Inferior parietal cortex (tissue), 1 donor: ENCODE measurements around the gene SEC24B.
"Not testable (repeated sequence)": the region's sequence is repeated elsewhere in the genome, so short reads cannot be mapped to it uniquely, and the experiment has no call there.

Source experiments
- DNase-seq: peaks from one replicate; pipeline ENCODE4 v3.0.0-alpha.2; 2016; ENCODE audit errors: extremely low spot score

SEC24B gene

DNA sequence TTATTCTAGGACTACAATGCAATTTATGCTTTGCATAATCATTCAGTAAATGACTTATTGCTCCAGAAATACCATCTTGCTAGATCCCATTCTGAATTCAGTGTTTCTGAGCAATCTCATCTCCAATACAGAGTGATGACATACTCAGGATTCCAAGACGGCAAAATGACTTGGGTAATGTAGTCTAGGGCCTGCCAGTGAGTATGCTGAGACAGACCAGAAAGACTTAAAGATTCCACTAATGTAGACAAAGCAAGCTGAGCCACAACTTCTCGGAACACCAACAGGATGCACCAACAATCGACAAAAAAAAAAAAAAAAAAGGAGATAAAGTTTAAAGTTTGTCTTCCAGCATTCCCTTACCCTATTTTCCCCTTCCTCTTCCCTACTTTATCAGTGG is 919 bp upstream of the SEC24B start:
- DNase-seq: peak; percentile 32

DNA sequence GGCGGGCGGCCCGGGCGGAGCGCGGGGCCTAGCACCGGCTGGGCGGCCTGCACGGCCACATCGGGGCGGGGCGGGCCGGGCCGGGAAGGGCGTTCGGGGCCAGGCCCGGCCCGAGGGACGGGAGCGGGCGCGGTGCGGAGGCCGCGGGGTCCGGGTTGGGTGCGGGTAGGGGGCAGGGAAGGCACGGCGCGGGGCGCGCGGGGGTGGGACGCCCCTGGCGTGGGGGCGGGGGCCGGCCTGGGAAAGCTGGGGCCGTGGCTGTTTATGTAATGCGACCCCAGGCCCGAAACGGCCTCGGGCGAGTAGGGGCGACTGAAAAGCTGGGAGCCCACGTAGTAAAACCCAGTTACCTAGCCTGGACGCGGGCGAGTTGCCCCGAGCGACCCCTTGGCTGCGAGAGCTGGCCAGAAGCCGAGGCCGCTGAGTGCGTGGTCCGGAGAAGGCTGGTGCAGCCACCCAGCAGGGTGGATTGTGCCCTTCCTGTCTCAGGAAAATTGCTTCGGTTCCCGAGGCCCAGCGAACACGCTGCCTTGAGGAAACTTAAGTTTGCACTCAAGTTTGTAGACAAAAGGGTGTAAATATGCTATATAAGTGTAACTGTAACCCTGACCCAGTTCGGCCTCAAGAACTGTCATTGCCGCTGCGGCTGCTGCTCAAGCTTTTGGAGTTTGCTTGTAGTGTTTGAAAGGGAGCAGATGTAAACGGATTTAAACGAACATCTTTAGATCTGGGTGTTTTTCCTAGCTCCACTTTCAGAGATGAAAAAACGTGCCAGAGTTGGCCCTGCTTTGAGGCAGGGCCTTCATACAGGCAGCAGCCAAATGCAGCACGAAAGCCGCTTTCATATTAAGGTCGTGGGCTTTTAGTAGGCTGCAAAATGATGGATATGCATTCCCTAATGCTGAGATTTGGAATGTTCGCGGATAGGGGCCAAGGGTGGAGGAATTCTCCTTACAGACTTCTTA is 674 bp downstream of the SEC24B start:
- DNase-seq: peak; percentile 51

DNA sequence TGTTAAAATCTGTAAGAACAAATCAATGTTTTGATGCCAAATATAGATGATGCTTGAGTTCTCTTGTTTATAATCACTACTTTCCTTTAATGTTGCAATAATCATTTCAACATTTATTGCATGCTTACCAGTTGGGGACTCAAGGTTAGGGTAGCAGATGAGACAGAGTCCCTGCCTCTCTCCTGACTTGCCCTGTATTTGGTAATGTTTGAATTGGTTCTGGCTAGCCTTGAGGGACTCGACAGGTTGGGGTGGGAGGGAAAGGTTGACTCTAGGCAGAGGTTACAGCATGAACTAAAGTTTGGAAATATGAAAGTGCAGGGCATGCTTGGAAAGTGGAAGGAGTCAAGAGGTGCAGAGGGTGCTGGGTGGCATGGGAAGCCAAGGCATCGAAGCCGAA is 2.0 kb downstream of the SEC24B start:
- no peak for DNase-seq

DNA sequence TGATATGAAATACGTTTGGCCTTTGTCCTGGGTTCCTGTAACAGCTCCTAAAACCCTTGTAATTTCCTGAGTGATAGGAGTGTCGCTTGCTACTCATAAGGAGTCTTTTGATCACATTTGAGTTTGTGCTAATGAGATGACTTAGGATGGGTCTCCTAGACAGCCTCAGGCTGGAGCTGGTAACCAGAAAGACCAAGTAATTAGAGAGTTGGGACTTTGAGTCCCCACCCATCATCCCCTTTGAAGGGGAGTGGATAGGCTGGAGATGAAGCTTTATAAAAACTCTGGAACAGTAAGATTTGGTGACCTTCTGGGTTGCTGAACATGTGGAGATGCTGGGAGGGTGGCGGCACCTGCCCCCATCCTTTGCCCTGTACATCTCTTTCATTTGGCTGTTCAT is 2.9 kb downstream of the SEC24B start:
- no peak for DNase-seq

DNA sequence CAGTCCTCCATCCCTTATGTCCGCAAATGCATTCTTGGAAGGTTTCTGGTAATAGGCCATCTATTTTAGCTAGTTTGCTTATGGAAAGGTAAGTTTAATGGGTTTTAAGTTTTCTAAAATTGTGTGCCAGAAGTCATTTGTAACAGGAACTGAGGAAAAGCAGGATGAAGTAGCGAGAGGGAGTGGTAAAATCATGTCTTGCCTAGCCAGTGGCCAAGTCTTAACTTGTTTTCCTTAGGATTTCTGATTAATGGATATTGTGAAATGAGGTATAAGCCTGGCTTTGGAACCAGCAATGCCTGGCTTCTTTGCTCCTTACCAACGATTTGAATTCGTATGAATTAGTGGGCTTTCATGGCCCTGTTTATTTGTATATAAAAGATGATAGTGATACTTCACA is 7.3 kb downstream of the SEC24B start:
- no peak for DNase-seq

DNA sequence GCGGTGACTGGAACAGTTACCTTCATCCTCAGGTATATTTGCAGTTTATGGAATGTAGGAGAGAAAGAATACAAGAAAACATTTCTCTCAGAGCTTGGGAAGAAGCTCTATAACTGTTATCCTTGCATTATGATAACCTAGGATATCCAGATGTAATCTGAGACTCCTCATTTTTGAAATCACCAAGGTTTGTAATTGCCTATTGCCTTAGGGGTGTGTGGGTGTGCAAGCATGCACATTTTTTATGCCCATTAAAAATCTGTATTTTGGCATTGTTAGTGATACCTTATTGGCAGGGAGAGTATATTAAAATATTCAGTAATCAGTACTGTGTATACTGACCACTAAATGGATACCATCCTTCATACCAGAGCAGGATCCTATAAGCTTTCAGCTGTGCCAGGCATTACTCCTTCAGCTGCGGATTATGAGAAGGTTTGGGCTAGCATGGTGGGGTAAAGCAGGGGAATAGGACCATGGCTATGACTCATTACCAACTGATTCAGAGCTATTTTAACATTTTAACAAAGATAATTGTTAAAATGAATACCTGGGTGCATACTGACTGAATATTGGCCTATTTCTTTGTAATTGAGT is 8.3 kb downstream of the SEC24B start:
- no peak for DNase-seq

DNA sequence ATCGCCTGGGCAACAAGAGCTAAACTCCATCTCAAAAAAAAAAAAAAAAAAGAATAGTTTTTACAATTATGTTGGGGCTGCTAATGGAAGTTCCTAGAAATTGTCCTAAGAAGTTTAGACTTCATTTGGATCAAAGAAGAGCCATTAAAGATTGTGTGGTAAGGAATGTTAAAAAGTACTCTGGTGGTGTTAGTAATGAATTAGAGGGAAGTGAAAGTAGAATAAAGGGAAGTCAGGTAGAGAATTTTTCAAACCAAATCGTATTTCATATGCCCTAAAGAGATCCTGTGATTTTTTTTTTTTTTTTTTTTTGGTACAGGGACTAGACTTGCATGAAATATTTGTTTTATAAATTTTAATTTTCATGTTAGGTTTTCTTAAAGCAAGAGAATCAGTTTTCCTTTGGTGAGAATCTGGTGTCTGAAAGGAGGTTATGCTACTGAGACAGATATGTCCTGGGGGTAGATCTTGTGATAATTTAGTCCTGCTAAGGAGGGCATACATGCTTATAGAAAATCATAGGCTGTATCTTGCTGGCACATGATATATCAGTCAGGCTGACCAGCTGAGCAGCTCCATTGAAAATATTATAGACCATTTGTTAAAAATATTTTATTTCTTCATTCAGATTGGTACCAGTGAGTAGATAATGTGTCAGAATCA is 10.7 kb downstream of the SEC24B start:
- no peak for DNase-seq

DNA sequence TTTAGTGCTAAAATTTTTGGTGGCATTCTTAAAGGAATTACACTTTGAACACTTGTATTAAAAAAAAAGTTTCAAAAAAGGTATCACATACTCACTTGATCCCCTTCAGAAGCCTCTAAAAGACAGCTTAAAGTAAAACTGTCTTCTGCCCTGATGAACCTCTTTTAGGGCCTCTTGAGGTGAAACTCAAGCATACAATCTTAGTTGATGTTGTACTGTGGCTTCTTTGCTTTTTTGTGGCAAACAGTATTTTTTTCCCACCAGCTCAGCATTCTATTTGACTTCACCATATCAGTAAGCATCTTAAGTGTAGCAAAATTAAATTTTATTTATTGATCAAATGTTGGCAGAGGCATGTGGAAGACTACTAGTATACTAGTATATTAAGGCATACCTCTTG is 13.7 kb downstream of the SEC24B start:
- DNase-seq: no peak

DNA sequence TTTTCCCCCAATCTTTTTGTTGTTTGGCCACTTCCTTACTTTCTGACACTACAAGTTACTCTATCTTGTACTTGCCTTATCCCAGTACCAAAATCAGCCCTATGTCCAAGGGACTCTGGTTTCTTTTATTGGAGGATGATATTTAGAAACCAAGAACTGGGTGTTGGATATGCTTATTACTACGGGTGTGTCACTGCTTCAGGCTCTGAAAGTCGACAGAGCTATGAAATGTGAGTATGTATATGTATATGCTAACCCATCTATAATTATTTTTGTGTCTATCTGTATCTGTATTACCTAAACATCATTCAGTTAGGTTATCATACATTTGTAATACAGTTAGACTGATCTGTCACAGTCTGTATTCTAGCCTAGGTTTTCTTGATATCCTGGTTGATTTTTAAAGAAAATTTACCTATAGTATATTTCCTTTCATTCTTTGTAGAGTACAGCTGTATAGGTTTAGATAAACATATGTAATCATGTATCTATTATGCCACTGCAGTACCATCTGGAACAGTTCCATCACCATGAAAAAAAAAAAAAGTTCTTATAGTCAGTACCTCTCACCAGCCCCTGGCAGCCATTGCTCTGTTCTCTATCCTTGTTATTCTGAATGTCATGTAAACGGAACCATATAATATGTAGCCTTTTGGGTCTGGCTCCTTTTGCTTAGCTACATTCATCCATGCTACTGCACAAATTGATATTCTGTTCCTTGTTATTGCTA is 18.1 kb downstream of the SEC24B start:
- DNase-seq: no peak

DNA sequence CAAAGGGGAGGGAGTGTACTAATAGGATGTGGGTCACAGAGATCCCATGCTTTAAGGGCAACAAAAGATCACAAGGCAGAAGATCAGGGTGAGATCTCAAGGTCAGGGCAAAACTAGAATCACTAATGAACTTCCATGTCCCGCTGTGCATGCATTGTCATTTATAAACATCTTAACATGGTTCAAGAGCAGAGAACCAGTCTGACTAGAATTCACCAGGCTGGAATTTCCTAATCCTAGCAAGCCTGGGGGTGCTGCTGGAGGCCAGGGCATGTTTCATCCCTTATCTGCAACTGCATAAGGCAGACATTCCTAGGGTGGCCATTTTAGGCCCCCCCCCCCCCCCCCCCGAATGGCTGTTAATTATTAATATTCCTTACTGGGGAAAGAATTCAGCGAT is 19.5 kb downstream of the SEC24B start:
- not testable (repeated sequence) for DNase-seq

DNA sequence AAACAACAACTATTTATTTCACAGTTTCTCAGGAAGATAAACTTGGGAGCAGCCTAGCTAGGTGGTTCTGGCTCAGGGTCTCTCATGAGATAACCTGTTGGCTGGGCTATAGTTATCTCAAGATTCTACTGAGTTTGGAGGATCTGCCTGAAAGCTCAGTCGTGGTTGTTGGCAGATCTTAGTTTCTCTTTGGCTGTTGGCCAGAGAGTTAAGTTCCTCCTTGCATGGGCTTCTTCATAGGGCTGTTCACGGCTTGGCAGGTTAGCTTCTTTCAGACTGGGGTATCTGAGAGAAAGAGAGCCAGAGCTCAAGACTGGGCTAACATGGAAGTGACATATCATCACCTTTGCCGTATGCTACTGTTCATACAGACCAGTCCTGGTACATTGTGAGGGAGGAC is 28.7 kb downstream of the SEC24B start:
- no peak for DNase-seq

DNA sequence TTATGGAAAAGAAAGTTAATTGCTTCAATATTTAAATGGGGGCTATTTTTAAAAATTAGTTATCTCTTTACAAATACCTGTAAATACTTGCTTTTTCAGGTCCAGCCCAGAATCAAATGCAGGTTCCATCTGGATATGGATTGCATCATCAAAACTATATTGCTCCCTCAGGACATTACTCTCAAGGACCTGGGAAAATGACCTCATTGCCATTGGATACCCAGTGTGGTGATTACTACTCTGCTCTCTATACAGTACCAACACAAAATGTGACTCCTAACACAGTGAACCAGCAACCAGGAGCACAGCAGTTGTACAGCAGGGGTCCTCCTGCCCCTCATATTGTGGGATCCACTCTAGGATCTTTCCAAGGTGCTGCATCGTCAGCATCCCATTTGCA is 29.2 kb downstream of the SEC24B start:
- DNase-seq: no peak

DNA sequence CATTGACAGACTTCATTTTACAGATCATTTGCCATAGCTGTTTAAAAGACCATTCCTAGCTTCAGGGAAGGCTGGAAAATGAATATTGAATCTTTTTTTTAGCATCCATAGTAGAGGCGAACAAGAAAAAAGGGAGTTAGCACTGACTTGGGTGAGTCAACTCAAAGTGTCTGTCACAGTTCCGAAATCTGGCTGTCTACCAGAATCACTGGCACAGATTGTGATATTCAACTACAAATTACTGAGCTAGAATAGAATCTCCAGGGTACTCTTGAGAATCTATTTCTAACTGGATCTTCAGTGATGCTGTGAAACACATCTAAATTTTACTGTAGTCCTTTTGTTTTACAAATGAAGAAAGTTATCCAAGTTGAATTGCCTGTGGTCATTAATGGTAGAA is 31.5 kb downstream of the SEC24B start:
- DNase-seq: peak; percentile 81

DNA sequence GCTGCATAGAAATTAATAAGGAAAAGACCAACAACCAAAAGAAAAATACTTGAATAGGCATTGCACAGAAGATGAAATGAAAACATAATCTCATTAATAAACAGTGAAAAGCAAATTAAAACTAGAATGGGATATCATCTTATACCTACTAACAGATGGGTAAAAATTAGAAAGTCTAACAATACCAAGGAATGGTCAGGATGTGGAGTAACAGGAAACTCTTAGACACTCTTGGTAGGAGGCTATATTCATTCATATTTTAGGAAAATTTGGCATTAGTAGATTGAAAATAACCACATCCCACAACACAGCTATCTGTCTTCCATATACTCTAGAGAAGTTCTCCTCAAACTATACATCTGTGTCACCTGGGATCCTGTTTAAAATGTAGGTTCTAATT is 36.3 kb downstream of the SEC24B start:
- no peak for DNase-seq

DNA sequence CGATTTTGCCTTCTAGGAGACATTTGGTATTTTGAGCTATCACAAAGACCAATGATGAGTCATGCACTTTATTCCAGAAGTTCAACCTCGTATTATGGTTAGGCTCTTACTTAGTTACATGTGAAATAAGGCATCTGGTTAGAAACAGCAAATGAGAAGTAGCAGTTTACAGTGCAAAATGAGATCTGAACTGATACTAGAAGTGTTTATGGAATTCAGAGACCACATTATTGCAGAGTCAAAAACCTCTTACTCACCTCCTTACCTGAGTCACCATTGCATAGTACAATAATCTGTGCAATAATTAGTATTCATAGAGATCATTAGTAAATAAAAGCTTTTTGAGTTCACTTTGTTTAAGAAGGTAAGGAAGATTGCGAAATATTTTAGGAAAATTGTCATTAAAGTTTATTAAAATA is 38.7 kb downstream of the SEC24B start:
- DNase-seq: no peak

DNA sequence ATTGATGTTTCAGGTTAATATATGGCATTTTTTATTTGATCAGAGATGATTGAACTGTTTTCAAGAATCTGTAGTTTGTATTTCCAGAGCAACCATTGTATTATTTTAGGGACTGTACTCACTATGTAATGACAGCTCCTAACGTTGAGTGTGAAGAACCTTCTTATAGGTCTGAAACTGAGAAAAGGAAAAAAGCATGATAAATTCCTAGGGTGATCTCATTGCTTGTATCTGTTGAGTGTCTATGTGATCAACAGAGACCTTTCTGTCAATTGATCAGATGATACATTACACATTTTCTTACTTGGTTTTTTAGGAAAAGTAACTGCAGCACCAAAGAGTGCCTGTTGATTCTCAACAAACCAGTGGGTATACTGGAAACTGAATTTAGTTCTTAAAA is 40.2 kb downstream of the SEC24B start:
- no peak for DNase-seq

DNA sequence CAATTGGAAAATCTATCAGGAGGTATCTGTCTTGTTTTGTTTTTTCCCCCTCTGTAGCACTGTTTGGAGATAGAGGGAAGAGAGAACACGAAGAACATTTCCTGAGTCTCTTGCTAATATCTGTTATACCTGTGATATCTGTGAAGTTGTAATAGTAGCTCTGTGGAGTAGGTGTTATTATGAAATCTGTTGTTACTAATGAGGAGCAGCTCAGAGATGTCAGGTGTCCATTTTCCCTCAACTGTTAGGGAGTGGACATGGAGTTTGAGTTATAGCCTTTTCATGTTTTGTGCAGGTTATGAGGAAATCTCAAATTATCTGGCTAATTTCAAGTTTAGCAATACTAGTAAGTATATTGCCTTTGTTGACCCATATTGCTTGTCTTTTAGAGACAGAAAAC is 52.4 kb downstream of the SEC24B start:
- DNase-seq: no peak

DNA sequence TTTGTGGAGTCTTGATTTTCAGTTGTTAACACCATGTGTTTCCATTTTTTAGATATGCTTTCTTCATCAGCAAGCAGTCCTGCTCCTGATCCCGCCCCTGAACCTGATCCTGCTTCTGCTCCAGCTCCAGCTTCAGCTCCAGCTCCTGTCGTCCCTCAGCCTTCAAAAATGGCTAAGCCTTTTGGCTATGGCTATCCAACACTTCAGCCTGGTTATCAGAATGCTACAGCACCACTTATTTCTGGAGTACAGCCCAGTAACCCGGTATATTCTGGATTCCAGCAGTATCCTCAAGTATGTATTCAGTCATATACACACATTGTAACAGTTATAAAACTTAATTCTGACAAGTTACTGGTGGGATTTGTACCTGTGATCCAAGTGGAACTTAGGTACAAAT is 60.9 kb downstream of the SEC24B start:
- DNase-seq: no peak

DNA sequence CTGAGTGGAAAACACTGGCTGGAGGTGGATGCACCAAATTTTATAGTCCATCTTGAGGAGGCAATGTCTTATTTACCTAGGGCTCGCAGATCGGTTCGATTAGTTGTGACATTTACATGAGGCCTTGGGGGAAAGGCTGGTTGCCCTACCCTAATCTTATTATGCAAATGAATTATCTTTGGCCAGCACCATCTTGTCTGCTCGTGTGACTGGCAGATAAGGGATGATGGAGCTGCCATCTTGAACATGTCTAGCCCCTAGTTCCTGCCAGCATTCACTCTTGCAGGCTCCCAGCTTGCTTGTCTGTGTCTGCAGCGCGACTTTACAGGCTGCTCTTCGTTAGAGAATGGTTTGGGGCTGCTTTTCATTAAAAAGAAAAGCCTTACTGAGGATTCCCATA is 61.9 kb downstream of the SEC24B start:
- DNase-seq: no peak

DNA sequence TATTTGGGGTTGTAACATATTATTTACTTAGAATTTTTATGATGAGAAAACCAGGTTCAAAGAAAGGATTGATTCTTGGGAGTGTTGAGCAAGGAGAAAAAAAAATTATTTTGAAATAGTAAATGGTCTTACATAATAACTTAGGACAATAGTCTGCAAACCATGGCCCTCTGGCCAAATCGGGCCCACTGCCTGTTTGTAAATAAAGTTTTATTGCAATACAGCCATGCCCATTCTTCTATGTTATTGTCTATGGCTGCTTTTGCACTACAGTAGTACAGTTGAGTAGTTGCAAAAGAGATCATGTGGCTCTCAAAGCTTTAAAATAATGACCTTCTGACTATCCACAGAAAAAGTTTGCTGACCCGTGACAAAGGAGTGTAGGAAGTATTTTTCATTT is 63.3 kb downstream of the SEC24B start:
- DNase-seq: no peak

DNA sequence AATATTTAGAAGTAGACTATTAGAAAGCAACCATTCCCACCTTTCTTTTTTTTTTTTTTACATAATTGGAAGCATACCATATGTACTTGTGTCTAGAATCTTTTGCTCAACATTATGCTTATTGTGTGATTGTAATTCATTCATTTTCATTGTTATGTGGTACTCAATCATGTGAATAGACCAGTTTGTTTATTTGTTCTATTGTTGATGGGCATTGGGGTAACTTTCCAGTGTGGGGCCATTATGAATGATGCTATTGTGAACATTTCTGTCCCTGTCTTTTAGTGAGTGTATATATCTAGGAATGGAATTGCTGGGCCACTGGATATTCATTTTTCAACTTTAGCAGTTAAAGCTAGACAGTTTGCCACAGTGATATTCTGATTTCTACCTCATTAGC is 63.9 kb downstream of the SEC24B start:
- peak; percentile 31 for DNase-seq

DNA sequence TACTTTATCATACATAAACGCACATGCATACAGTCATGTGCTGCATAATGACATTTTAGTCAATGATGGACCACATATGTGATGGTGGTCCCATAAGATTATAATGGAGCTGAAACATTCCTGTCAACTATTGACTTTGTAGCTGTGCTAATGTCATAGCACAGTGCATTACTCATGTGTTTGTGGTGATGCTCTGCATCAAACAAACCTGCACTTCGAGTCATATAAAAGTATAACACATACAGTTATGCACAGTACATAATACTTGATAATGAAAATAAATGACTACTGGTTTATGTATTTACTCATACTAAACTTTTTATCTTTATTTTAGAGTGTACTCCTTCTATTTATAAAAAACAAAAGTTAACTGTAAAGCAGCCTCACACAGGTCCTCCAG is 65.9 kb downstream of the SEC24B start:
- no peak for DNase-seq
